Measurements from ENCODE around the gene ZNF264.
"Not testable (repeated sequence)": the region's sequence is repeated elsewhere in the genome, so short reads cannot be mapped to it uniquely, and the experiment has no call there.

ZNF264 gene

DNA sequence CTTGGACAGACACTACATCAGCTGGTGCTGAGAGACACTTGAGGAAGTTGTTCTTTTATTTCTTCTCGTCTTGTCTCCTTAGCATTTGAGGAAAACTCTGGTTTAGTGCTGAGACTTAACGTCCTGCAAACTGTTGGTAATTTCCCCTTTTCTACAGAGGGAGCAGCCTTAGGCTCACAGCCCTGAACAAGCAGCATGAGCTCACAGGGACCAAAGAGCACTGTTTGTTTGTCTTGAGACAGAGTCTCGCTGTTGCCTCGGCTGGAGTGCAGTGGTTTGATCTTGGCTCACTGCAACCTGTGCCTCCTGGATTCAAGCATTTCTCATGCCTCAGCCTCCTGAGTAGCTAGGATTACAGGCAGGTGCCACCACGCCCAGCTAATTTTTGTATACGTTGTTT lies 54.7 kb downstream of the ZNF264 start:
- Histone ChIP-seq H3K27me3 (ENCODE audit: control insufficient read depth in 1 of 2, insufficient read depth in 2 of 2, low read length in 2 of 2) (no peaks in the 10 kb centered on the region), H3K36me3 (ENCODE audit: insufficient read depth, low read length) (peaks cover 50% of the 10 kb centered on the region), H3K4me3 (ENCODE audit: low read depth in 1 of 2, low read length in 2 of 2) (no peak overlapping the region), H3K9ac (ENCODE audit: low read length) (no peak overlapping the region), H3K9me3 (ENCODE audit: low read length) (no peaks in the 10 kb centered on the region), H3K27ac (ENCODE audit: low read depth, low read length) (no peak overlapping the region), H3K4me1 (ENCODE audit: insufficient read depth, low read length) (peaks cover 17% of the 10 kb centered on the region)

DNA sequence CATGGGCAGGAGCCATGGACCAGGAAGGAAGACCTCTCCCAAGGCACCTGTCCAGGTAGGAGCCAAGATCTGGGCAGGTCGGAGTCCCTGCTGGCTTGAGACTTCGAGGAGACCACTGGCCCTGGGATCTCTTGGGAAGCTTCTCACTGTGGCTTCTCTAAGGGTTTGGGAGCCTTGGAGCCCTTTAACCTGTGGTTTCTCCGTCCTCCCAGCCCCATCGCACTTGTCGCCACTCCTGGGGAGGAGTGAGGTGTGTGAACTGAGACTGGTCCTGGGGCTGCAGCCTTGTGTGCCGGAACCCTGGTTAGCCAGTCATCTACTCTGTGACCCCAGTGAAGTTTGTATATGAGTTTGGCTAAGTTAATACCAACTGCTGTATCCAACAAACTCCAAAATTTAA lies 57.3 kb downstream of the ZNF264 start:
- Histone ChIP-seq H3K36me3 (ENCODE audit: insufficient read depth, low read length) (peaks cover 66% of the 10 kb centered on the region), H3K9ac (ENCODE audit: low read length) (no peak overlapping the region), H3K4me1 (ENCODE audit: insufficient read depth, low read length) (no peaks in the 10 kb centered on the region), H3K27me3 (ENCODE audit: control insufficient read depth in 1 of 2, insufficient read depth in 2 of 2, low read length in 2 of 2) (no peaks in the 10 kb centered on the region), H3K9me3 (ENCODE audit: low read length) (peaks cover 3% of the 10 kb centered on the region), H3K4me3 (ENCODE audit: low read depth in 1 of 2, low read length in 2 of 2) (no peak overlapping the region), H3K27ac (ENCODE audit: low read depth, low read length) (no peak overlapping the region)

DNA sequence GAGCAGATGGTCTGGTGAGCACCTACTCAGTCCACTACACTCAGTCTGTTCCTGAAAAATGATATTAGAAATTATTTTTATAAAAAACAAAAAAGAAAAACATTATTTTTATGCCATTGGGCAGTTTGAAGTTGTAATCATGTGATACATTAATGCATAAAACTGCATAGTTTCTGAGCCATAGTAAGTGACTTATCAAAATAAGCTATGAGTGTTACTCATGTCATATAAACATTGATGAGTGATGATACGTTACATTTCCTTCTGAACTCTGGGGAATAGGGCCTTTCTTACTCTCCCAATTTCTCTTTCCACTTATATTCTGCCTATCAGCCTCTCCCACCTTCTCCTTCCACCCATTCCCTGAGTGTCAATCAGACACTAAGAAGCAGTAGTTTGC lies 58.0 kb downstream of the ZNF264 start:
- Histone ChIP-seq H3K27me3 (ENCODE audit: control insufficient read depth in 1 of 2, insufficient read depth in 2 of 2, low read length in 2 of 2) (no peaks in the 10 kb centered on the region), H3K4me1 (ENCODE audit: insufficient read depth, low read length) (no peaks in the 10 kb centered on the region), H3K9me3 (ENCODE audit: low read length) (peaks cover 7% of the 10 kb centered on the region), H3K36me3 (ENCODE audit: insufficient read depth, low read length) (peaks cover 66% of the 10 kb centered on the region), H3K4me3 (ENCODE audit: low read depth in 1 of 2, low read length in 2 of 2) (no peak overlapping the region), H3K27ac (ENCODE audit: low read depth, low read length) (no peak overlapping the region), H3K9ac (ENCODE audit: low read length) (no peak overlapping the region)

DNA sequence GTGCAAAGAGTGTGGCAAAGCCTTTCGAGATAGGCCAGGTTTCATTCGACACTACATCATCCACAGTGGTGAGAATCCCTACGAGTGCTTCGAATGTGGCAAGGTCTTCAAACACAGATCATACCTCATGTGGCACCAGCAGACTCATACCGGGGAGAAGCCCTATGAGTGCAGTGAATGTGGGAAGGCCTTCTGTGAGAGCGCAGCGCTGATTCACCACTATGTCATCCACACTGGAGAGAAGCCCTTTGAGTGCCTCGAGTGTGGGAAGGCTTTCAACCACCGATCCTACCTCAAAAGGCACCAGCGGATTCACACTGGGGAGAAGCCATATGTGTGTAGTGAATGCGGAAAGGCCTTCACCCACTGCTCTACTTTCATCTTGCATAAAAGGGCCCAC lies 62.5 kb downstream of the ZNF264 start:
- H3K9me3 ChIP-seq (ENCODE audit: low read length); H3K27ac ChIP-seq (ENCODE audit: low read depth, low read length); H3K9ac ChIP-seq (ENCODE audit: low read length); H3K4me1 ChIP-seq (ENCODE audit: insufficient read depth, low read length); H3K4me3 ChIP-seq (ENCODE audit: low read depth in 1 of 2, low read length in 2 of 2); H3K27me3 ChIP-seq (ENCODE audit: control insufficient read depth in 1 of 2, insufficient read depth in 2 of 2, low read length in 2 of 2): not testable (repeated sequence)
- peaks cover 45% of the 10 kb centered on the region for H3K36me3 ChIP-seq (ENCODE audit: insufficient read depth, low read length)

DNA sequence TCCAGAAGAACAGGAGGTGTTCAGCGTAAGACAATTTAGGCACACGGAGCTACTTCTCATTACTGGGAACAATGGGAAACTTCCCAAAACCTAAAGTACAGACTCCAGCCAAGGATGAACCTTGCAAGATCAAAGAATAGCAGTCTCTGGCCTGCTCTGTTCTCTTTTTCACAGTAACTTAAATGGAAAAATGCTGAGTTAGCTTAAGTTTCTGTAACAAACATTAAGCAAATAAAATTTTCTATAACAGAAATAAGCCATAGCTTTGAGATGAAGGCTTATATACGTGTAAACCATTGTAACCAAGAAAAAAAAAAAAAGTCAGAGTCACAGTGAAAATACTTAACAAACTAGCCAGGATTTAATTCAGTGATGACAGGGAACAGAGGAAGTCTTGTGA lies 70.7 kb downstream of the ZNF264 start:
- Histone ChIP-seq H3K9me3 (ENCODE audit: low read length) (no peaks in the 10 kb centered on the region), H3K27ac (ENCODE audit: low read depth, low read length) (no peak overlapping the region), H3K9ac (ENCODE audit: low read length) (no peak overlapping the region), H3K27me3 (ENCODE audit: control insufficient read depth in 1 of 2, insufficient read depth in 2 of 2, low read length in 2 of 2) (no peaks in the 10 kb centered on the region), H3K4me1 (ENCODE audit: insufficient read depth, low read length) (no peaks in the 10 kb centered on the region), H3K36me3 (ENCODE audit: insufficient read depth, low read length) (peaks cover 12% of the 10 kb centered on the region), H3K4me3 (ENCODE audit: low read depth in 1 of 2, low read length in 2 of 2) (peak overlapping the region in 1 of 2 donors; percentile 5)

DNA sequence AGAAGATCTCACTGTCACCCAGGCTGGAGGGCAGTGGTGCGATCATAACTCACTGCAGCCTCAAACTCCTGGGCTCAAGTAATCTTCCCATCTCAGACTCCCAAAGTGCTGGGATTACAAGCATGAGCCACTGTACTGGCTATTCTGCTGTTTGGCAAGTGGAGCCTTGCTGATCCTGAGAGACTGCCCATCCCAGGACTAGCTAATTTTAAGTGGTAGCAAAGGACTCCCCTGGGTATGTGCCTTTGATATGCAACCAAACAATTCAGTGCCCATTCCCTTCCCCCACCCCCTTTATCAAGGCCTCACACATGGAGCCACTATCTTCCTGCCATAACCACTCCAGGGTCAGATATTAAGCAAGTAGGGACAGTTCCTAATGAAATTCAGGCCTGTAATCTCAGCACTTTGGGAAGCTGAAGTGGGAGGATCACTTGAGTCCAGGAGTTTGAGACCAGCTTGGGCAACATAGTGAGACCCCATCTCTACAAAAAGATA lies 72.0 kb downstream of the ZNF264 start:
- Histone ChIP-seq H3K4me1 (ENCODE audit: insufficient read depth, low read length) (no peaks in the 10 kb centered on the region), H3K27me3 (ENCODE audit: control insufficient read depth in 1 of 2, insufficient read depth in 2 of 2, low read length in 2 of 2) (no peaks in the 10 kb centered on the region), H3K9me3 (ENCODE audit: low read length) (no peaks in the 10 kb centered on the region), H3K4me3 (ENCODE audit: low read depth in 1 of 2, low read length in 2 of 2) (no peak overlapping the region), H3K9ac (ENCODE audit: low read length) (no peak overlapping the region), H3K36me3 (ENCODE audit: insufficient read depth, low read length) (peaks cover 12% of the 10 kb centered on the region), H3K27ac (ENCODE audit: low read depth, low read length) (no peak overlapping the region)

DNA sequence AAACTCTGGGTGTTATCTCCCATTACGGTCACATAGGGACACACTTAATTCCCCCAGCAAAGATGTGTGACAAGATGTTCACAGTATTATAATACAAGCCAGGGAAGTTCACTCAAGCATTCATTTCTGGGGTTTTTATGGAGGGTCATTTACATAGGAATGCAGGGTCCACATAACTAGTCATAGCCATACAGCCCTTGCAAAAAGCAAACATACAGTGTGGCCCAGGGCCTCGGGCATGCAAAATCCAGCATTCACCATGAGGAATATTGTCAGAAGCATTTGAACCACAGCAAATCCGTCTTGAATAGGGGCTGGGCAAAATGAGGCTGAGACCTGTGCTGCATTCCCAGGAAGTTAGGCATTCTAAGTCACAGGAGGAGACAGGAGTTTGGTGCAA lies 76.0 kb downstream of the ZNF264 start:
- Histone ChIP-seq H3K27me3 (ENCODE audit: control insufficient read depth in 1 of 2, insufficient read depth in 2 of 2, low read length in 2 of 2) (no peaks in the 10 kb centered on the region), H3K4me3 (ENCODE audit: low read depth in 1 of 2, low read length in 2 of 2) (no peak overlapping the region), H3K27ac (ENCODE audit: low read depth, low read length) (no peak overlapping the region), H3K36me3 (ENCODE audit: insufficient read depth, low read length) (peaks cover under 1% of the 10 kb centered on the region), H3K9me3 (ENCODE audit: low read length) (no peaks in the 10 kb centered on the region), H3K9ac (ENCODE audit: low read length) (no peak overlapping the region), H3K4me1 (ENCODE audit: insufficient read depth, low read length) (no peaks in the 10 kb centered on the region)

DNA sequence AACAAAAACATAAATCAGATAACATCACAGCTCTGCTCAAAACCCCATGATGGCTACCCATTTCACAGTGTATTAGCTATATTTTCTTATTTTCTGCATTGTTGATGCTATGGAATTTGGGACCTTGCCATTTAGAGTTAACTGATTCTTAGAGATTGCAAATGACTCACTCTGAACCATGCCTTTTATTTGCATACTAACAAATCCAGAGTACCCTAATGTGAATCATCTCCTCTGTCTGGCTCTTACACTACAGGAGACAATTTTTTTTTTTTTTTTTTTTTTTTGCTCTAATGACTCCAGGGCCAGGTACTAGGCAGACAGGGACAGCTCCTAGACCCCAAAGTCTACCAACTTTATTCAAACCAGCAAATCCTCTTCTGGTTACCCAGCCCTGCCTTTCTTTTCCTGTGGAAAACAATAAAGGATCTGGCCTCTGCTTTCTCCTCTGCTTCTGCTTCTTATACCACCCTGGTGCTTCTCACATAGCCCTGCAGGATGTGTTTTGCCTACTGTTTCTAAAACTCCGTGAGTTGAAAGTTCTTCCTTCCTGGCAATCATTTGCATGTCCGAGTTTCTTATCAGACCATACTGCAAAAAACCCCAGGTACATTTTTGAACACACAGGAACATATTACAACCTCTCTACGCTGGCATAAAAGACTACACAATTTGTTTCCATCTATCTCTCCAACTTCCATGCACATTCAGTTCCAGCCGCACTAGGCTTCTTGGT lies 78.4 kb downstream of the ZNF264 start:
- Histone ChIP-seq H3K36me3 (ENCODE audit: insufficient read depth, low read length) (no peaks in the 10 kb centered on the region), H3K9ac (ENCODE audit: low read length) (no peak overlapping the region), H3K27ac (ENCODE audit: low read depth, low read length) (no peak overlapping the region), H3K4me3 (ENCODE audit: low read depth in 1 of 2, low read length in 2 of 2) (no peak overlapping the region), H3K27me3 (ENCODE audit: control insufficient read depth in 1 of 2, insufficient read depth in 2 of 2, low read length in 2 of 2) (no peaks in the 10 kb centered on the region), H3K4me1 (ENCODE audit: insufficient read depth, low read length) (no peaks in the 10 kb centered on the region), H3K9me3 (ENCODE audit: low read length) (no peaks in the 10 kb centered on the region)

DNA sequence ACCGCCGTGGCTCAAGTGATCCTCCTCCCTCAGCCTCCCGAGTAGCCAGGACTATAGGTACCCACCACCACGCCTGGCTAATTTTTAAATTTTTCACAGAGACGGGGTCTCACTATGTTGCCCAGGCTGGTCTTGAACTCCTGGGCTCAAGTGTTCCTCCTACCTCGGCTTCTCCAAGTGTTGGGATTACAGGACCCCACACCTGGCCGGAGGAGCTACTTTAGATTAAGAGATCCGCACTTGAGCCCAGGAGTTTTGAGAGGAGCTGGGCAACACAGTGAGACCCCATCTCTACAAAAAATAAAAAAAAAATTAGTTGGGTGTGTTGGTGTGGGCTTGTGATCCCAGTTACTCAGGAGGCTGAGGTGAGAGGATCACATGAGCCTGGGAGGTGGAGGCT lies 80.0 kb downstream of the ZNF264 start:
- Histone ChIP-seq H3K27me3 (ENCODE audit: control insufficient read depth in 1 of 2, insufficient read depth in 2 of 2, low read length in 2 of 2) (no peaks in the 10 kb centered on the region), H3K9me3 (ENCODE audit: low read length) (no peaks in the 10 kb centered on the region), H3K4me3 (ENCODE audit: low read depth in 1 of 2, low read length in 2 of 2) (no peak overlapping the region), H3K27ac (ENCODE audit: low read depth, low read length) (no peak overlapping the region), H3K4me1 (ENCODE audit: insufficient read depth, low read length) (no peaks in the 10 kb centered on the region), H3K9ac (ENCODE audit: low read length) (no peak overlapping the region), H3K36me3 (ENCODE audit: insufficient read depth, low read length) (no peaks in the 10 kb centered on the region)

All from muscle layer of colon (tissue), 2 donors.